B cell (primary cell): ENCODE measurements around the gene THSD4.

ENCODE experiments used
- CTCF ChIP-seq: fragments of 200-600 bp; IDR thresholded peaks from one replicate; pipeline ENCODE4 v1.8.0; 2022; ENCODE audit warnings: antibody characterized with exemption, mild to moderate bottlenecking
- EZH2 ChIP-seq: IDR thresholded peaks from 2 replicates; pipeline ENCODE4 v1.6.1; 2012; ENCODE audit warnings: borderline replicate concordance, low read depth, mild to moderate bottlenecking, moderate library complexity, low read length; ENCODE audit not compliant: insufficient read depth, poor library complexity, severe bottlenecking

GRCh38 chr15:71469413-71469812, 354.1 kb downstream of the THSD4 start:
- TF ChIP-seq CTCF = no peak
- no peak for TF ChIP-seq EZH2
